CD4-positive, alpha-beta memory T cell (primary cell): ENCODE data around the gene ARAP2. TPM values are rescaled to one million over a fixed set of nuclear protein-coding genes. Genes with fewer than 3 reads are reported as not detected.

ENCODE experiments used
- CTCF ChIA-PET: fragments of 350-600 bp; sonication (Branson Sonifier 250); formaldehyde crosslinking; loops from one replicate; lab custom pipeline; 2021; ENCODE audit warnings: inconsistent platforms; ENCODE audit not compliant: partially characterized antibody; lab: Charles Lee
- POLR2A ChIA-PET: fragments of 350-600 bp; sonication (Branson Sonifier 250); formaldehyde crosslinking; loops from one replicate; lab custom pipeline; 2021; ENCODE audit not compliant: partially characterized antibody; lab: Charles Lee
- DNase-seq, 5 donors: peaks; one replicate each; pipeline versions ENCODE4 v3.0.0 to v3.0.0-alpha.2; 2020 to 2022; ENCODE audit warnings: mixed read lengths in 1 of 5
- H3K27ac ChIP-seq: one replicate; pipeline ENCODE4 v1.7.0; 2013; ENCODE audit warnings: low read depth, low read length
- H3K27me3 ChIP-seq: 2 replicates; pipeline ENCODE4 v1.7.0; 2013; ENCODE audit warnings: mild to moderate bottlenecking, low read length, moderate library complexity; ENCODE audit not compliant: insufficient read depth
- H3K36me3 ChIP-seq: 2 replicates; pipeline ENCODE4 v1.7.0; 2013; ENCODE audit warnings: mild to moderate bottlenecking, low read length, moderate library complexity; ENCODE audit not compliant: insufficient read depth
- H3K4me1 ChIP-seq: 2 replicates; pipeline ENCODE4 v1.7.0; 2013; ENCODE audit warnings: mild to moderate bottlenecking, low read length, moderate library complexity; ENCODE audit not compliant: insufficient read depth
- H3K4me3 ChIP-seq, 2 donors: one replicate each; pipeline ENCODE4 v1.7.0; 2013; ENCODE audit warnings: low read length in 2 of 2, mild to moderate bottlenecking in 1 of 2
- H3K9me3 ChIP-seq, 2 donors: one replicate each; pipeline ENCODE4 v1.7.0; 2013; ENCODE audit warnings: low read length in 2 of 2, control low read depth in 1 of 2; ENCODE audit not compliant: control insufficient read depth in 1 of 2
- H3K27ac Mint-ChIP-seq, 7 donors: one replicate each; pipeline ENCODE4 v1.8.0; 2020 to 2021; ENCODE audit warnings: mixed read lengths in 7 of 7, mild to moderate bottlenecking in 6 of 7, inconsistent platforms in 3 of 7, moderate library complexity in 3 of 7
- H3K27me3 Mint-ChIP-seq, 2 donors: one replicate each; pipeline ENCODE4 v1.8.0; 2020 to 2021; ENCODE audit warnings: mixed read lengths in 2 of 2
- H3K36me3 Mint-ChIP-seq, 2 donors: one replicate each; pipeline ENCODE4 v1.8.0; 2020 to 2021; ENCODE audit warnings: mixed read lengths in 2 of 2, inconsistent platforms in 1 of 2, mild to moderate bottlenecking in 1 of 2
- H3K4me1 Mint-ChIP-seq, 4 donors: one replicate each; pipeline ENCODE4 v1.8.0; 2020 to 2021; ENCODE audit warnings: mixed read lengths in 4 of 4, mild to moderate bottlenecking in 1 of 4
- H3K4me3 Mint-ChIP-seq, 8 donors: one replicate each; pipeline ENCODE4 v1.8.0; 2020 to 2021; ENCODE audit warnings: mixed read lengths in 8 of 8, mild to moderate bottlenecking in 7 of 8, moderate library complexity in 6 of 8, inconsistent platforms in 3 of 8
- H3K9me3 Mint-ChIP-seq, 8 donors: one replicate each; pipeline ENCODE4 v1.8.0; 2020 to 2021; ENCODE audit warnings: mixed read lengths in 8 of 8, mild to moderate bottlenecking in 5 of 8, inconsistent platforms in 3 of 8, moderate library complexity in 1 of 8
- intact Hi-C: fragments of 100-400 bp; cut with micrococcal nuclease; formaldehyde crosslinking; loops from one replicate; pipeline ENCODE4 v1.15.1; 2023
- polyA plus RNA-seq, 2 donors: library from polyadenylated mRNA; unstranded; fragments of 300-500 nt; fragmentation: Illumina TruSeq; gene quantifications; one replicate each; pipeline ENCODE4 v1.2.3, GENCODE V29; 2021
- total RNA-seq, 2 experiments: library from RNA; stranded (reverse); gene quantifications; one replicate each; pipeline ENCODE4 v1.2.3, GENCODE V29; 2021

Gene ARAP2
- total and polyA plus RNA-seq, 4 experiments from 2014 or later, result 19.7 to 97.4 (median 59.3) TPM

GRCh38 chr4:36213977-36214376 is 30.3 kb downstream of the ARAP2 start:
- H3K27ac ChIP-seq, result no peak overlapping the region
- Mint-ChIP-seq H3K36me3 (peaks cover 39 to 46% of the 10 kb centered on the region in 2 donors), H3K27ac (peak overlapping the region in 1 of 7 donors; percentile 6), H3K4me3 (peak overlapping the region in 3 of 8 donors; percentile 24 to 35 (median 31)), H3K27me3 (no peaks in the 10 kb centered on the region), H3K9me3 (no peaks in the 10 kb centered on the region), H3K4me1 (peaks cover 44 to 82% (median 56%) of the 10 kb centered on the region in 4 donors)
- DNase-seq, result no peak
- intact Hi-C loops, result no loop called here
- peaks cover 6% of the 10 kb centered on the region for H3K36me3 ChIP-seq
- H3K27me3 ChIP-seq, result no peaks in the 10 kb centered on the region
- ChIA-PET CTCF (interaction anchor here (1.4 to 2.4 kb wide), 3 partner anchors 14 to 186 kb away, joined by 4 to 10 read pairs (median 5); partner anchors contain the start of gene ARAP2), POLR2A (interaction anchor here (0.7 to 2.0 kb wide), 3 partner anchors 28 to 30 kb away, joined by 3 to 6 read pairs (median 3); partner anchors contain the start of gene ARAP2)
- no peaks in the 10 kb centered on the region for H3K9me3 ChIP-seq
- H3K4me3 ChIP-seq, result no peak overlapping the region
- H3K4me1 ChIP-seq, result peaks cover 44% of the 10 kb centered on the region

- Histone ChIP-seq H3K27ac (no peak overlapping the region), H3K27me3 (no peaks in the 10 kb centered on the region), H3K4me1 (peaks cover 44% of the 10 kb centered on the region), H3K4me3 (no peak overlapping the region), H3K36me3 (peaks cover 12% of the 10 kb centered on the region), H3K9me3 (no peaks in the 10 kb centered on the region)
- ChIA-PET POLR2A (interaction anchor here (2.2 kb wide), 1 partner anchor 33 kb away, joined by 7 read pairs; the partner anchor contains the start of gene ARAP2), CTCF (interaction anchor here (1.1 kb wide), 1 partner anchor 32 kb away, joined by 3 read pairs; no protein-coding TSS in a partner anchor)
- peaks cover 57 to 62% of the 10 kb centered on the region in 2 donors for H3K36me3 Mint-ChIP-seq
- H3K4me3 Mint-ChIP-seq, result no peak overlapping the region
- peaks cover 45 to 89% (median 61%) of the 10 kb centered on the region in 4 donors for H3K4me1 Mint-ChIP-seq
- no peaks in the 10 kb centered on the region for H3K27me3 Mint-ChIP-seq
- H3K27ac Mint-ChIP-seq, result peak overlapping the region in 4 of 7 donors; percentile 11 to 58 (median 38)
- intact Hi-C loops, result no loop called here
- no peak for DNase-seq
- H3K9me3 Mint-ChIP-seq, result no peaks in the 10 kb centered on the region
Observed at GRCh38 chr4:36211084-36211483, 33.2 kb downstream of the ARAP2 start.

- POLR2A ChIA-PET, result interaction anchor here (0.8 to 2.2 kb wide), 2 partner anchors 21 to 34 kb away, joined by 3 to 7 read pairs; partner anchors contain the start of gene ARAP2
- peak overlapping the region; percentile 19 to 90 (median 81) for H3K27ac Mint-ChIP-seq
- peak overlapping the region in 5 of 8 donors; percentile 11 to 78 (median 57) for H3K4me3 Mint-ChIP-seq
- Histone ChIP-seq H3K4me1 (peaks cover 40% of the 10 kb centered on the region), H3K36me3 (peaks cover 12% of the 10 kb centered on the region), H3K27me3 (no peaks in the 10 kb centered on the region), H3K4me3 (no peak overlapping the region), H3K27ac (no peak overlapping the region), H3K9me3 (no peaks in the 10 kb centered on the region)
- H3K9me3 Mint-ChIP-seq, result no peaks in the 10 kb centered on the region
- intact Hi-C loops, result loop anchor here (2.0 to 5.0 kb wide), 3 partner anchors 17 to 77 kb away; partner anchors contain the start of gene ARAP2
- DNase-seq, result no peak
- CTCF ChIA-PET, result interaction anchor here (2.0 kb wide), 1 partner anchor 34 kb away, joined by 9 read pairs; the partner anchor contains the start of gene ARAP2
- H3K4me1 Mint-ChIP-seq, result peaks cover 40 to 81% (median 59%) of the 10 kb centered on the region in 4 donors
- no peaks in the 10 kb centered on the region for H3K27me3 Mint-ChIP-seq
- H3K36me3 Mint-ChIP-seq, result peaks cover 58 to 68% of the 10 kb centered on the region in 2 donors
Observed at GRCh38 chr4:36209941-36210649, 34.2 kb downstream of the ARAP2 start.

- H3K27ac ChIP-seq, result no peak overlapping the region
- H3K4me3 ChIP-seq, result no peak overlapping the region
- H3K36me3 Mint-ChIP-seq, result peaks cover 58 to 70% of the 10 kb centered on the region in 2 donors
Observed at GRCh38 chr4:36208893-36209473, 35.3 kb downstream of the ARAP2 start.

GRCh38 chr4:36207831-36208520 is 36.3 kb downstream of the ARAP2 start:
- Mint-ChIP-seq H3K36me3 (peaks cover 58 to 71% of the 10 kb centered on the region in 2 donors), H3K27ac (peak overlapping the region in 5 of 7 donors; percentile 58 to 91 (median 71)), H3K27me3 (no peaks in the 10 kb centered on the region), H3K9me3 (no peaks in the 10 kb centered on the region), H3K4me3 (peak overlapping the region in 6 of 8 donors; percentile 25 to 81 (median 60)), H3K4me1 (peaks cover 39 to 79% (median 53%) of the 10 kb centered on the region in 4 donors)
- intact Hi-C loops, result loop anchor here (2.0 to 5.0 kb wide), 3 partner anchors 19 to 79 kb away; partner anchors contain the start of gene ARAP2
- ChIA-PET CTCF (interaction anchor here (2.0 to 3.3 kb wide), 2 partner anchors 10 to 37 kb away, joined by 9 to 12 read pairs; partner anchors contain the start of gene ARAP2), POLR2A (interaction anchor here (0.7 to 1.3 kb wide), 3 partner anchors 57 to 192 kb away, joined by 3 read pairs; no protein-coding TSS in a partner anchor)
- H3K4me1 ChIP-seq, result peaks cover 40% of the 10 kb centered on the region
- peaks cover 12% of the 10 kb centered on the region for H3K36me3 ChIP-seq
- no peaks in the 10 kb centered on the region for H3K27me3 ChIP-seq
- no peak for DNase-seq
- H3K27ac ChIP-seq, result no peak overlapping the region
- no peak overlapping the region for H3K4me3 ChIP-seq
- no peaks in the 10 kb centered on the region for H3K9me3 ChIP-seq

More at GRCh38 chr4:36208893-36209473, 35.3 kb downstream of the ARAP2 start:
- Histone ChIP-seq H3K36me3 (peaks cover 12% of the 10 kb centered on the region), H3K27me3 (no peaks in the 10 kb centered on the region), H3K9me3 (no peaks in the 10 kb centered on the region), H3K4me1 (peaks cover 40% of the 10 kb centered on the region)
- DNase-seq, result peak; percentile 33 to 48 (median 43)
- Mint-ChIP-seq H3K4me1 (peaks cover 37 to 78% (median 54%) of the 10 kb centered on the region in 4 donors), H3K27me3 (no peaks in the 10 kb centered on the region), H3K4me3 (peak overlapping the region in 7 of 8 donors; percentile 25 to 85 (median 64)), H3K9me3 (no peaks in the 10 kb centered on the region), H3K27ac (peak overlapping the region; percentile 4 to 91 (median 66))
- ChIA-PET CTCF (interaction anchor here (1.0 to 3.3 kb wide), 3 partner anchors 11 to 36 kb away, joined by 3 to 12 read pairs (median 9); partner anchors contain the start of gene ARAP2), POLR2A (interaction anchor here (0.7 to 2.2 kb wide), 4 partner anchors 20 to 56 kb away, joined by 3 to 7 read pairs (median 3); partner anchors contain the start of gene ARAP2)
- intact Hi-C loops, result loop anchor here (2.0 to 5.0 kb wide), 3 partner anchors 18 to 78 kb away; partner anchors contain the start of gene ARAP2

- H3K4me1 Mint-ChIP-seq, result peaks cover 37 to 80% (median 52%) of the 10 kb centered on the region in 4 donors
- H3K27me3 Mint-ChIP-seq, result no peaks in the 10 kb centered on the region
- intact Hi-C loops, result loop anchor here (5.0 kb wide), 2 partner anchors 35 to 80 kb away; partner anchors contain the start of gene ARAP2
Observed at GRCh38 chr4:36207367-36207766, 36.9 kb downstream of the ARAP2 start.

More at GRCh38 chr4:36207367-36207766, 36.9 kb downstream of the ARAP2 start:
- H3K27ac ChIP-seq, result no peak overlapping the region
- no peaks in the 10 kb centered on the region for H3K9me3 ChIP-seq
- no peak for DNase-seq
- H3K36me3 ChIP-seq, result peaks cover 12% of the 10 kb centered on the region
- Mint-ChIP-seq H3K9me3 (no peaks in the 10 kb centered on the region), H3K27ac (peak overlapping the region in 1 of 7 donors; percentile 66), H3K36me3 (peaks cover 55 to 70% of the 10 kb centered on the region in 2 donors), H3K4me3 (no peak overlapping the region)
- ChIA-PET CTCF (interaction anchor here (3.3 kb wide), 1 partner anchor 9 kb away, joined by 12 read pairs; no protein-coding TSS in a partner anchor), POLR2A (interaction anchor here (0.8 to 1.3 kb wide), 4 partner anchors 36 to 192 kb away, joined by 3 to 6 read pairs (median 3); no protein-coding TSS in a partner anchor)
- no peak overlapping the region for H3K4me3 ChIP-seq
- no peaks in the 10 kb centered on the region for H3K27me3 ChIP-seq
- peaks cover 40% of the 10 kb centered on the region for H3K4me1 ChIP-seq
